ENCODE data around the gene PDE11A. TPM values are rescaled to one million over a fixed set of nuclear protein-coding genes. Genes with fewer than 3 reads are reported as not detected.

PDE11A gene
- total RNA-seq, 1 experiment from 2014 or later: 0.13 TPM

GRCh38 chr2:178066890-178067669, 5.5 kb downstream of the PDE11A start:
- H3K27ac ChIP-seq (ENCODE audit: insufficient read length, low read depth, low read length): no peak overlapping the region
- H3T11ph ChIP-seq (ENCODE audit: low read length): no peak overlapping the region
- Mint-ChIP-seq H3K9me3 (no peaks in the 10 kb centered on the region; a peak in 2 of 5 replicates), H3K36me3 (ENCODE audit: insufficient read depth in 1 of 3, low read depth in 3 of 3) (no peaks in the 10 kb centered on the region), H3K27ac (no peak overlapping the region), H3K27me3 (ENCODE audit: low read depth) (peaks cover 22% of the 10 kb centered on the region), H3K4me3 (no peak overlapping the region), H3K4me1 (peaks cover under 1 to 3% of the 10 kb centered on the region in 2 experiments)
- no peak overlapping the region for H2BK20ac ChIP-seq (ENCODE audit: low read depth, low read length, poor library complexity, severe bottlenecking)
- H2BK12ac ChIP-seq (ENCODE audit: insufficient read length, low read depth, low read length): no peak overlapping the region
- H4K91ac ChIP-seq (ENCODE audit: insufficient read length, low read depth, low read length): no peak overlapping the region
- H2BK15ac ChIP-seq (ENCODE audit: low read depth, low read length): no peak overlapping the region
- no peak overlapping the region for H3K4me2 ChIP-seq (ENCODE audit: insufficient read depth, insufficient read length, low read length)
- no peak overlapping the region for H2BK5ac ChIP-seq (ENCODE audit: insufficient read length, low read length)
- H2AK5ac ChIP-seq (ENCODE audit: insufficient read length, low read length): no peak overlapping the region
- H3K79me1 ChIP-seq (ENCODE audit: insufficient read depth, low read depth, low read length, poor library complexity, severe bottlenecking): no peaks in the 10 kb centered on the region
- no peaks in the 10 kb centered on the region; the same call in 1 of the 2 replicates for H3K27me3 ChIP-seq (ENCODE audit: insufficient read depth, low read length)
- no peak for DNase-seq
- H3K4ac ChIP-seq (ENCODE audit: low read depth, low read length): no peak overlapping the region
- H3K9ac ChIP-seq (ENCODE audit: extremely low read depth, insufficient read length, low read length): no peak overlapping the region
- H3K9me3 ChIP-seq (ENCODE audit: control insufficient read depth, low read depth, low read length): no peaks in the 10 kb centered on the region
- no peaks in the 10 kb centered on the region for H3K4me1 ChIP-seq (ENCODE audit: insufficient read depth, low read length)
- no peaks in the 10 kb centered on the region for H4K20me1 ChIP-seq (ENCODE audit: control insufficient read depth, insufficient read depth, insufficient read length)
- H3K18ac ChIP-seq (ENCODE audit: insufficient read length, low read depth, low read length): no peak overlapping the region
- H2AFZ ChIP-seq (ENCODE audit: low read length): no peak overlapping the region
- H2BK120ac ChIP-seq (ENCODE audit: low read depth, low read length, poor library complexity, severe bottlenecking): no peak overlapping the region
- no peak overlapping the region for H3K56ac ChIP-seq (ENCODE audit: insufficient read length, low read depth, low read length)
- no peak for TF ChIP-seq CTCF (conservative IDR thresholded peaks at IDR 0.05)
- H3K79me2 ChIP-seq (ENCODE audit: insufficient read depth, low read length): no peaks in the 10 kb centered on the region
- no CpG with 5 or more reads among the region's 1 CpG for WGBS (ENCODE audit: extremely low coverage, insufficient read length, low lambda C conversion rate)
- H4K8ac ChIP-seq (replicated peaks; ENCODE audit: insufficient read length, low read depth, low read length): no peak overlapping the region
- no peak overlapping the region for H3K14ac ChIP-seq (ENCODE audit: insufficient read depth, low read length)
- no peak overlapping the region for H4K5ac ChIP-seq (ENCODE audit: insufficient read length, low read depth, low read length)
- no peaks in the 10 kb centered on the region for H3K23me2 ChIP-seq (ENCODE audit: insufficient read length, low read depth, low read length, poor library complexity, severe bottlenecking)
- no peak overlapping the region for H3K23ac ChIP-seq (ENCODE audit: insufficient read length, low read depth, low read length)
